Progenitor cell of endocrine pancreas (in vitro differentiated cells): ENCODE results near the gene DHRS11. TPM values are rescaled to one million over a fixed set of nuclear protein-coding genes. Genes with fewer than 3 reads are reported as not detected.

Experiments
- DNase-seq: peaks from one replicate; pipeline ENCODE4 v3.0.0; 2021; ENCODE audit warnings: low spot score; ENCODE audit not compliant: unreplicated experiment
- H3K27ac Mint-ChIP-seq: 2 replicates; pipeline ENCODE4 v1.8.0; 2021; ENCODE audit warnings: mild to moderate bottlenecking, moderate library complexity, mixed read lengths
- H3K27me3 Mint-ChIP-seq: 2 replicates; pipeline ENCODE4 v1.8.0; 2021; ENCODE audit warnings: mixed read lengths
- H3K36me3 Mint-ChIP-seq: 2 replicates; pipeline ENCODE4 v1.8.0; 2022; ENCODE audit warnings: mixed read lengths; ENCODE audit not compliant: insufficient read depth
- H3K4me1 Mint-ChIP-seq: 2 replicates; pipeline ENCODE4 v1.8.0; 2021; ENCODE audit warnings: low read depth, mixed read lengths
- H3K4me3 Mint-ChIP-seq: 2 replicates; pipeline ENCODE4 v1.8.0; 2021; ENCODE audit warnings: low read depth, mild to moderate bottlenecking, moderate library complexity, mixed read lengths
- H3K9me3 Mint-ChIP-seq: 2 replicates; pipeline ENCODE4 v1.8.0; 2021; ENCODE audit warnings: low read depth, mixed read lengths
- CTCF ChIP-seq: fragments of 200-600 bp; sonication (generic); IDR thresholded peaks from one replicate; pipeline ENCODE4 v1.5.0; 2021; ENCODE audit warnings: antibody characterized with exemption, mild to moderate bottlenecking; ENCODE audit not compliant: unreplicated experiment
- long read RNA-seq: library from polyadenylated mRNA; unstranded; transcript quantifications from one replicate; pipeline ENCODE4 v2.0.0, GENCODE V29; 2020
- total RNA-seq: library from RNA; stranded (reverse); gene quantifications from 2 replicates; pipeline ENCODE4 v1.2.1, GENCODE V29; 2021

Gene DHRS11
- total RNA-seq = 12.0 and 15.7 TPM in 2 replicates
- long read RNA-seq = 0 reads

GRCh38 chr17:36591434-36592315 lies at the start of gene DHRS11:
TSS of gene DHRS11 (plus strand) at chr17:36591879. CDS start at chr17:36592010, 131 bp downstream.
- DNase-seq = peak; percentile 72
- Mint-ChIP-seq H3K9me3 (no peaks in the 10 kb centered on the region), H3K27ac (peak within 1 kb of the TSS; percentile 49), H3K4me3 (peak within 1 kb of the TSS; percentile 75), H3K36me3 (peaks cover 8% of the 10 kb centered on the region), H3K27me3 (no peaks in the 10 kb centered on the region), H3K4me1 (peaks cover 13% of the 10 kb centered on the region)
- no peak for TF ChIP-seq CTCF

GRCh38 chr17:36542755-36543154 lies 48.9 kb upstream of the DHRS11 start:
- H3K4me3 Mint-ChIP-seq = peak overlapping the region; percentile 38
- no peaks in the 10 kb centered on the region for H3K27me3 Mint-ChIP-seq
- no peak for DNase-seq
- H3K9me3 Mint-ChIP-seq = no peaks in the 10 kb centered on the region
- H3K36me3 Mint-ChIP-seq = peaks cover 2% of the 10 kb centered on the region
- no peak for TF ChIP-seq CTCF
- H3K27ac Mint-ChIP-seq = no peak overlapping the region
- H3K4me1 Mint-ChIP-seq = peaks cover 17% of the 10 kb centered on the region

GRCh38 chr17:36544044-36544306 lies 47.7 kb upstream of the DHRS11 start:
- no peak for TF ChIP-seq CTCF
- Mint-ChIP-seq H3K27ac (peak overlapping the region; percentile 100), H3K36me3 (peaks cover 2% of the 10 kb centered on the region), H3K27me3 (no peaks in the 10 kb centered on the region), H3K4me3 (peak overlapping the region; percentile 97), H3K4me1 (peaks cover 19% of the 10 kb centered on the region), H3K9me3 (no peaks in the 10 kb centered on the region)
- DNase-seq = peak; percentile 11

- Mint-ChIP-seq H3K9me3 (no peaks in the 10 kb centered on the region), H3K4me3 (peak within 1 kb of the TSS; percentile 97), H3K27me3 (no peaks in the 10 kb centered on the region), H3K4me1 (peaks cover 19% of the 10 kb centered on the region), H3K36me3 (peaks cover 2% of the 10 kb centered on the region), H3K27ac (peak within 1 kb of the TSS; percentile 100)
- no peak for TF ChIP-seq CTCF
- DNase-seq = peak; percentile 83
Measured at GRCh38 chr17:36544307-36545076, 47.2 kb upstream of the DHRS11 start, which contains the start of gene GGNBP2. TSS of gene GGNBP2 (plus strand) at chr17:36544919. CDS start at chr17:36545725, 806 bp downstream.

- peak; percentile 72 for DNase-seq
- peaks cover under 1% of the 10 kb centered on the region for H3K36me3 Mint-ChIP-seq
- no peaks in the 10 kb centered on the region for H3K9me3 Mint-ChIP-seq
- H3K27me3 Mint-ChIP-seq = no peaks in the 10 kb centered on the region
- peak overlapping the region; percentile 97 for H3K4me3 Mint-ChIP-seq
- H3K4me1 Mint-ChIP-seq = peaks cover 19% of the 10 kb centered on the region
- peak overlapping the region; percentile 97 for H3K27ac Mint-ChIP-seq
- TF ChIP-seq CTCF = no peak
Measured at GRCh38 chr17:36545077-36545464, 46.6 kb upstream of the DHRS11 start.
